ENCODE measurements around the gene RAB29.
A peak's percentile ranks its signal among the peaks of the same experiment; 100 is the strongest.
"Not testable (repeated sequence)": the region's sequence is repeated elsewhere in the genome, so short reads cannot be mapped to it uniquely, and the experiment has no call there.

RAB29 gene, protein sequence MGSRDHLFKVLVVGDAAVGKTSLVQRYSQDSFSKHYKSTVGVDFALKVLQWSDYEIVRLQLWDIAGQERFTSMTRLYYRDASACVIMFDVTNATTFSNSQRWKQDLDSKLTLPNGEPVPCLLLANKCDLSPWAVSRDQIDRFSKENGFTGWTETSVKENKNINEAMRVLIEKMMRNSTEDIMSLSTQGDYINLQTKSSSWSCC

DNA sequence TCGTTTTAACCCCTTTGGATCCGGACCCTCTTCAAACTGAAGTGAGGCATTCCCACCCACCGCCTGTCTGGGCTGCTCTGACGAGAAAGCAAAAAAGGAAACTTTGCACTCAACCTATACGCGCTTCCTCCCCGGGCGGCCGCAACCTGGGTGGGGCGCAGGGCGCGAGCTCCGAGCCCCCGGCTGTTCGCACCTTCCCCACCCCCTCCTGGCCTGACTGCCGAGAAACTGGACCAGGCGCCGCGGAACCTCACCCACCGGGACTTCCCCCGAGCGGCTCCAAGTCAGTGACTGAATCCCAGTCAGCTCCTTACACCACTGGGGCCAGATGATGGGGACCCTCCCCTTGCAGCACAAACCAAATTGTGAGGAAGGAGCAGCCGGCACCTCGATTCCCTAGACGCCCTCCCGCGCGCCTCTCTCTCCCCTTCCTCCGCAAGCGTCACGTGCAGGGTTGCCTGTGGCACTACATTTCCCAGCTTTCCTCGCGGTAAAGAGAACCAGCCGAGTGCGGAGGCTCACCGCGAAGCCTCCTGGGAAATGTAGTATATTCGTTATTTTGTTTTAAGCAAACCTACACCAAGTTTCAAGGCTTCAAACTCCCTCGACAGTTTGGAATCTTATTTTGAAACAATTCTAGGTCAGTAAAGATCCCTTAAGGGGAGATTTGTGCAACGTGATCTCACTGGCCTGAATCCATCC, at the start of gene RAB29:
RAB29 (minus strand) TSS at position 468 of the 702 bp plus-strand sequence. CDS start 526 bp downstream, outside the sequence.
- peak; percentile 53 for DNase-seq

DNA sequence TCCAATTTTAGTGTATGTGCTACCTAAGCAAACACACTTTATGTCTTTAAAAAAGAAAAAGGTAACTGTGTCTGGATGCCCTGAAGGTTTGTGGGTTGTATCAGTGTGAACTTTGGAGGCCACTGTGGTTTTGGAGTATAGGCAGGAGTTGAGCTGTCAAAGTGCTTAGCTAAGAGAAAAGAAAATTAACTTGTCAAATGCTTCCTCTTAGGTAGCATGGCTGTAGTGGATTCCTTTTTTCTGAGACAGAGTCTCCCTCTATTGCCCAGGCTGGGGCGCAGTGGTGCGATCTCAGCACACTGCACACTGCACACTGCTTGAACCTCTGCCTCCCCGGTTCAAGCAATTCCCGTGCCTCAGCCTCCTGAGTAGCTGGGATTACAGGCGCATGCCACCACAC, 48.9 kb upstream of the RAB29 start:
- no peak for DNase-seq

DNA sequence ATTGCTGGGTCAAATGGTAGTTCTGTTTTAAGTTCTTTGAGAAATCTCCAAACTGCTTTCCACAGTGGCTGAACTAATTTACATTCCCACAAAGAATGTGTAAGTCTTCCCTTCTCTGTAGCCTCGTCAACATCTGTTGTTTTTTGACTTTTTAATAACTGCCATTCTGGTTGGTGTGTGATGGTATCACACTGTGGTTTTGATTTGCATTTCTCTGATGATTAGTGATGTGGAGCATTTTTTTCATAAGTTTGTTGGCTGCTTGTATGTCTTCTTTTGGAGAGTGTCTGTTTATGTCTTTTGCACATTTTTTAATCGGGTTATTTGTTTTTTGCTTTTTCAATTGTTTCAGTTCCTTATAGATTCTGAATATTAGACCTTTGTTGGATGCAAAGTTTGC, 48.0 kb upstream of the RAB29 start:
- not testable (repeated sequence) for DNase-seq

DNA sequence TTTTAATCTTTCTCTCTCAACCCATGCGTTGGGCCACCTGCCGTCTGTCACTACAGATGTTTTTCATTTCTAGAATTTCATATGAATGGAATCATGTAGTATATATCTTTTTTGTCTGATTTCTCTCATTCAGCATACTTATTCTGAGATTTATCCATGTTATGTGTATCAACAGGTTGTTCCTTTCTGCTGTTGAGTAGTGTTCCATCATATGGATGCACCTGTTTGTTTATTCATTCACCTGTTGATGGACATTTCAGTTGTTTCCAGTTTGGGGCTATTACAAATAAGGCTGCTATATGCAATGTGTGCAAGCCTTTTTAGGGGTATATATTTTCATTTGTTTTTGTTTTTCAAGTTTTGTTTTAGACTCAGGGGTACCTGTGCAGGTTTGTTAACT, 47.1 kb upstream of the RAB29 start:
- no peak for DNase-seq

DNA sequence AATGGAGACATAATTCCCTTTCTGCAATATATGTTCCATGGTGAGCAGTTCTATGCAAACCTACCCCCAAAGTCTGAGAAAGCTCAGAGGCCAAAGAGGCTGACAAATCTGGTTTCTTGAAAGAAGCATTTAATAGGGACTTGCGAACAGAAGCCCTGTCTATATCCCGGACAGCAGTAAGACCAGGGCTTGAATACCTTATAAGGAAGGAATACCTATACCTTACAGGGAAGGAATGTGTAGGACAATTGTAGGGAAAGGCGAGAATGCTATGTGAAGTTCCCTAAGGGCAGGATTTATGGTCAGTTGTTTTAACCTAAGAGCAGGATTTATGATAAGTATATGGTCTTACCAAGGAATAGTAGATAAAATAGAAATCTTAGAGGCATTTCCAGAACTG, 42.7 kb upstream of the RAB29 start:
- no peak for DNase-seq

DNA sequence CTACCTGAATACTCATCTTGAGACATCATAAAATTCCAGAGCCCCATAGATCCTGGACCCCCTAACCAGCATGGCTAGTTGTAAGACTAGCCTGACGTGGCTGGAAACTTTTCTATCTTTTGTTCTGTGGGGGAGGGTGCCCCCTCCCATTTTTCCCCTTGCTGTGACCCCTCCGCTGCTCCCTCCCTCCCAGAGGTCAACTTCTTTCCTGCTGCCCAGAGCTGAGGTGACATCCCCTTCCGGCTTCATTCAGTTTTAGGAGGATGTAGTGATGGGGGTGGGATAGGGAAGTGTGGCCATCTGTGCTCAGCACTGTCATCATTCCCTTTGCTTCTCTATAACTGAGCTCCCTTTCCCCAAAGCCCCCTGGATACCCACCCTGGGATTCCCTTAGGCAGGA, 42.1 kb upstream of the RAB29 start:
- no peak for DNase-seq

DNA sequence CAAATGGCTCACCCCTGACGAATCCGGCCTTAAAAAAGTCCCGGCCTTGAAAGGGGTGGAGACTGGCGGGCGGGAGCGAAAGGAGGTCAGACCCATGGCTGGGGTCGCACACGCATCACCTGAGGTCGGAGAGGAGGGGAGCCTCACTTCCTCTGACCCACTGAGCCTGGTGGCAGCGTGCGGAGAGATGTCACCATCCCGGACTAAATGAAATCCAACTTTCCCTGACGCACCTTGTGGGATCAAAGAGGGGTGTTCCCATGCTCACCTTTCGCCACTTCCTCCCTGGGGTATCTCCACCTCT, 38.4 kb upstream of the RAB29 start:
- no peak for DNase-seq

DNA sequence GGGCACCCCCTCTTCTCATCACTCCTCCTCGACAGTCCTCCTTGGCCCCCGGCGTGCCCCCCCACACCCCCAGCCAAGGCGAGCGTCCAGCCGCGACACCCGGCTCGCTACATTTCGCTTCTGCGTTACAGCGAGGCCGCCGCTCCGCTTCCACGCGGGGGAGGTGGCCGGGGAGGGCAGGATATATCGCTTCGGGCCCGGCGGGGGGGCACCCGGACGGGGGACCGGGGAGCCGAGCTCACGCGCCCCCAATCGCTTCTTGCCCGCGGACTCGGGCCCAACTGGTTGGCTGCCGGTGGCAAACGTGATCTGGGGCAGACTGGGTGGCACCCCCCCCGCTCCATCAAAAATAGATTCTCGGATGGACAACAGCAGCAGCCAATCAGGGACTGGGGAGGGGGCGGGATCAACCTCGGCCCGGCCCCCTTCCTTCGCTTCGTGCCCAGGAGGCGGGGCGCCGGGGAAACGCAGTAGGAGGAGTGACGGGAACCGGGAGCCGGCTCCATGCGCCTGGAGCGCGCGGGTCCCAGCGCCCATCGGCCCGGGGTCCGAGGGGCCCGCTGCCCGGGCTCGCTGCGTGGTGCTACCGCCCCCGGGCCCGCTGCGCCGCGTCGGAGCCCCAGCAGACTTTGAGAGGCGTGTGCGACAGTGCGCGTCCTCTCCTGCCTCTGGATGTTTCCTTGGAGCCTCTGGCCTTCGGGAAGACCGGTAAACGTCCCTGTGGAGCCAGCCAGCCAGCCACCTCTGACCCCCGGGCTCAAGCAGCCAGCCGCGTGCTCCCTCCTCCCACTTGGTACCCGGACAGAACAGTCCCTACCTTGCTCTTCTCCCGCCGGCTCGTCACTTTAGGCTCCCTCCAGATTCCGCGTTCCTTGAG, 37.8 kb upstream of the RAB29 start, which contains the start of gene SLC41A1:
SLC41A1 (minus strand) TSS at position 321 of the 877 bp plus-strand sequence. CDS start 2,757 bp downstream, outside the sequence.
- peak; percentile 85 for DNase-seq

DNA sequence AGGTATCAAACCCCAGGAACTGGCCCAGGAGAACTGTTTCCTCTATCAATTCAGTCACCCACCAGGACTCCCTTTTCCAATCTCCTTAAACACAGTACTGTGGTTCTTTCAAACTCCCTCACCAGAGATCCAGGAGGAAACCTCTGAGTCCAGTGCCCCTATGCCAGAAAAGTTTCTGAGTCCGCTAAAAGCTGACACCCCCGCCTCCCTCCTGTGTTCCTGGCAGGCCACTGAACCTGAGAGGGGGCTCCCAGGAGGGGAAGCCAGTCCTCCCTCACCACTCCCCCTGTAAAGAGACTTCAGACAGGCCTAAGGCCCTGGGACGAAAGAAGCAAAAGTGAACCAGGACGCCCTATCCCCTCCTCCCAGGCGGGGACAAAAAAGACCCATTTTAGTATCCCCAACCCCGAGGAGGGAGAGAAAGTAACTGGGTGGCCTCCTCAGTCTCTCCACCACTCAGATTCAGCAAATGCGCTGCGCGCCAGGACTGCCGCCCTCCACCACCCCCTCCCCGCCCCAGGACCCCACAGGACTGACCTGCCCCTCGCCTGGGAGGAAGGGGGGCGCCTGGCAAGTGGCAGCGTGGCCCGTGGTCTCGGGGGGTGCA, 37.1 kb upstream of the RAB29 start:
- DNase-seq: no peak

DNA sequence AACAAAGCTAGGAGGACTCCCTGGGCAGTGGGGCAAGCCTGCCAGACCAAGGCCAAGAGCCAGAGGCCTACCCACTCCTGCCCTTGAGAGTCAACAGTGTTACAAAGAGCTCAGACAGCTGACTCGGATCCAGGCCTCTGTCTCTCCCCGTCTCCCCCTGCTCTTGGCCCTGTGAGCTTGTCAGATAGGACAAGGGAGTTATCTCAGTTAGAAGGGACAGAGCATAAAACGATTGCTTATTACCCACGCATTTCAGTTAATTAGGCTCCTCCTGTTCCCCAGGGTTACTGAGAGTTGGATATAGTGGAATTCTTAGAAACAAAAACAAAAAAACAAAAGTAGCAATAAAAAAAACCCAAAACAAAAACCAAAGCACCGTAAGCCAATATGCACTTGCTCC, 36.4 kb upstream of the RAB29 start:
- no peak for DNase-seq

DNA sequence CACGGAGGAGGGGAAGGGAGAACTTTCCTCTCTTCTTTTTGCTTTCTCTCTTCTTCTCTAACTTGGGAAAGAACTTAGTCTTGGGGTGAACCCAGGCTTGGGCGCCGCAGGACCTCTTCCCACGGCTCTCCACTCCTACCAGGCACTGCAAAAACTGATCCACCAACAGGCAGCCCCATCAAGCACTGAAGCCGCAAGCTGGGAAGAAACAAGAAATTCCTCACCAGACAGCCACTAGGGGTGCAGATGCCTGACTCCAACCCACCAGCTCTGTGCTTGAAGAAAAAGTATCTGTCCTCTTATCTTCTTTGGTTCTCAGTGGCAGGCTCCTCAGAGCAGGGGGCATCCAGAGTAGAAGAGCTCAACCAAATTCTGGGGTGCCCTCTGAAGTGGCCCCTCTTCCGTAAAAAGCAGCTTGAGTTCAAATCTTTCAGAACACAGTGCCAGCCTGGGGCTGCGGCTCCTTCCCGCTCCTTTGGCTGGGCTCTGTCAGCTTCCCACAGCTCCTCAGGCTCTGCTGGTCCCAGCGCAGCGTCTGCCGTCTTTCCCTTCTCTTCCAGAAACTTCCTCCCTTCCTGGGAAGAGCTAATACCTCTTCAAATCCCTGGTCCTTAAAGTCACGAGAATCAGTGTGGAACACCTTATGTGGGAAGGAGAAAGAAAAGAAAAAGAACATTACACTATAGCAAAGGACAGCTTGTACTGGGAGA, 35.3 kb upstream of the RAB29 start:
- DNase-seq: no peak

DNA sequence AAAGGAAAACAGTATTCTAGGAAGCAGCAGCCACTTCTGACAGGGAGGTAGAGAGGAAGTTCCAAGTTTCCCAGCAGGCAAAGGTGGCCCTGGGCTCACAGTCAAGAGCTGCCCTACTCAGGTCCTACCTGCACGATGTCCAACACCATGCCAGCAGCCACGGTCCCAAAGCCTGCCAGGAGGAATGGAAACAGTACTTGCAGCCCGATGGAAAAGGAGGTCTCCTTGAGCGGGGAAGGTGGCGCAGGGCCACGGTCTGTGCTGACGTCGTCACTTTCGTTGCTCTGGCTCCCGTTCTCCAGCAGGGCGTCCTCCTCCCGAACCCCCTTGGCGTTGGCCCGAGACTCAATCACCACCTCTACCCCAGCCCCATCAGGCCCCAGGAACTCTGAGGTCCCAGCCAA, 34.7 kb upstream of the RAB29 start:
- no peak for DNase-seq

DNA sequence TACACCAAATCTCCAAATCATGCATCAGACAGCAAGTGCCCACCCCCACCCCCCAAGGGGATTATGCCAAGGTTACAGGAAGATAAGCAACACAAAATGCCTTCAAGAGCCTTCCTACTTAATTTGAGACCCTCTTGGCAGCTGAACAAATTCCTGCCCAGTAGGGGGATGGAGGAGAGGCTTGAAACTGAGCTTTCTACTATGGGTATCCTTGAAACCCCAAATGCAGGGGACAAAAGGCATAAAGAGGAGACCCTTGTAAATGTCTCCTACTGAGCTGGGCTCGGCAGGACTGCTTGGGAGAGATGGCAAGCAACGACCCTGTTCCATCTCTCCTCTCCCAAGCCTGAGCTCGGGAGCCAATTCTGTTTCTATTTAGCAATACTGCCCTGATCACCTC, 34.2 kb upstream of the RAB29 start:
- DNase-seq: no peak

DNA sequence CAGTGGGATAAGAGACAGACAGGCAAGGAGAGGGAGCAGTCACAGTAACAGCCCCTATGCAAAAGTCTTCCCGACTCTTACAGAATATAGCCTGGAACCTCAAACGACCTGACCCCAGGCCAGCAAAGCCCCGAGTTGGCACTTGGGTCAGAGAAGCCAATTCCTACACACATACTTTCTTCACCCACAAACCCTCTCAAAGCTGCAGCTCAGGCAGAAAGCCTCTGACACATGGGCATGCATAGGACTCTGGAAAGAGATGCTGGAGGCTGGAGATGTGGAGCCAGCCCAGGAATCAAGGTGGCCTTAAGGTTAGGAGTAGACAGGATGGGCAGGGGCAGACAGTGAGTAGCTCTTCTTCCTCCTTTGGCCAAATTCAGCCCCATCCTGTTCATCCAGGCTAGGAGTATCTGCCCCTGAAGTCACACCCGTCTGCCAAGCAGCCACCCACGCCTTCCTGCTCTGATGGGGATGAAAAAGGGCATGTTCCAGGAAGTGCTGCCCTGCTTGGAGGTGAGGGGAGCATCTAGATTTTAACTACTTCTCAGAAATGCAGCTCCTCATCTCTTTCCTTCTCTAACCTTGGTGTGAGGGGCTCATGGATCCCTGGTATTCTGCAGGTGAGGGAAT, 29.9 kb upstream of the RAB29 start:
- DNase-seq: no peak

DNA sequence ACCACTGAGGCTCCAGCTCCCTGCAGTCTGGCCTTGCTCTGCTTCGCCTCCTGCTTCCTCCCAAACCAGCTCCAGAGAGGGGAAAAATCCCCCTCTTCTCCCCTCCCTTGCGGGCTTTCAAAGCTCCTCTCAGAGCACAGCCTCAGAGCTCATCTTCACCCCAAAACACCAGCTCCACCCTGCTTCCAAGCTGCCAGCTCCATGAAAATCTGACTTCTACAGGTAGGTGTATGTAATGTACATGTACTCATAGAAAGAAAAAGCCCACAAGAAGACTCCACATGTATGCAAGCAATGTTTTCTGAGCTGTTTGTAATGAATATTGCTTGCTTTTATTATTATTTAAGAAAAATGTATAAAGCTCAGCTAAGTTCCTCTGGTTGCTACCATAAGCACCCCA, 29.3 kb upstream of the RAB29 start:
- DNase-seq: no peak

DNA sequence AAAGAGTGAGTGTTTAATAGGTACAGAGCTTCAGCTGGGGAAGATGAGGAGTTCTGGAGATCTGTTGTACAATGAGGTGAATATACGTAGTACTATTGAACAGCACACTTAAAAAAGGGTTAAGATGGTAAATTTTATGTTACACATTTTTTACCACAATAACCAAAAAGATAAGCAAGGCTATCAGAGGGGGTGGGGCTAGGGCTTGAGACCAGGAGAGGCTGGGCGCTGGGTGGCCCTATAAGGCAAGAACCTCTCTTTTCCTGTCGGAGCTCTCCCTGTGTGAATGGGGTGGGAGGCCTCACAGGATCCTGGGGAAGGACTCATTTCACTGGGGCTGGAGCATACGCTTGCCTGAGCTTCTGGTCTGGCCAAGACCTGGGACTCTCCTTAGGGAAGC, 28.7 kb upstream of the RAB29 start:
- no peak for DNase-seq

DNA sequence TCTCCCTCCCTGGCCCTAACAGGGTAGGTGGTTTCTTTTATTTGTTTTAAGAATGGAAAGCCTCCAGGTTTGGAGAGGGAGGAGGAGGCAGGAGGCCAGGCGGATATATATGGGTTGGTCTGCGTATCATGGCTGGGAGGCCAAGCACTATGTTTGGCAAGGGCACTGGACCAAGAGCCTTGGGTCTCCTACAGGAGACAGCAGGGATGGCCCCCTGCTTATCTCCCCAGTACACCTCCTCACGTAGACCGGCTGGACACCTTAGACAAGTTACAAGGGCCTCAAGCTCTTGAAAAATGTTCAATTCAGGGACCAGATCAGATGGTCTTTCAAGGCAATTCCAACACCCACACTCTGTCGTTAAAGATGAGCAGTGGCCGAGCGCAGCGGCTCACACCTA, 26.8 kb upstream of the RAB29 start:
- no peak for DNase-seq

DNA sequence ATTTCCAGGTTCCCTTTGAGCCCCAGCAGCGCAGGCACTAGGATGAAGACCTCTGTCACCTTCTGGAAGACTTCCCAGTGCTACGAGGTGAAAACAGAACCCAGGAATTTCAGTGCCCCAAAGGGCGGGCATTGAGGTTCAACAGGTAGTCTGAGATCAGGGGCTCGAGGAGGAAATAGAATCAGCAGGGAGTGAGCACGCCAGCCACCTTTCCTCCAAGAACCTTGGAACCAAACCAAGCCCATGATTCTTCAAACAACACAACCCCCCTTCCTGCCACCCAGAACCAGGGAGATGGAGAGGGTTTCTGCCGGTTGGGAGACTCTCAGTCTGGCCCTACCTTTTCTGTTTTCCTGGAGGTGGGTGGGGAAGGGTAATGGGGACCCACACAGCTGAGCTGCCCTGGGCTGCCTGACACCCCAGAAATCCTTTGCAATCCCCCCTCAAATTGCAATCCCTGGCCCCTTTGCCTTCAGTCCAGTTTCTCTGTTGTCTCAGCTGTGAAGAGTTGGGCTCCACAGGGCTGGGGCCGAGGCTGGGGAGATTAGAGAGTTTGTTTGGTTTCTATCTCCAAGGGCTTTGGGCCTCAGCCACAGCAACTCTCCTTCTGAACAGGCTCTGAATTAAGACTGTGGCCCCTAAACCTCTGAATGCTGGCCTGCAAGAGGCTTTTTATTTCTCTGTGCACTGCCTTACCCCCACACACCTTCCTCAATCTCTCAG, 25.9 kb upstream of the RAB29 start:
- peak; percentile 55 for DNase-seq

DNA sequence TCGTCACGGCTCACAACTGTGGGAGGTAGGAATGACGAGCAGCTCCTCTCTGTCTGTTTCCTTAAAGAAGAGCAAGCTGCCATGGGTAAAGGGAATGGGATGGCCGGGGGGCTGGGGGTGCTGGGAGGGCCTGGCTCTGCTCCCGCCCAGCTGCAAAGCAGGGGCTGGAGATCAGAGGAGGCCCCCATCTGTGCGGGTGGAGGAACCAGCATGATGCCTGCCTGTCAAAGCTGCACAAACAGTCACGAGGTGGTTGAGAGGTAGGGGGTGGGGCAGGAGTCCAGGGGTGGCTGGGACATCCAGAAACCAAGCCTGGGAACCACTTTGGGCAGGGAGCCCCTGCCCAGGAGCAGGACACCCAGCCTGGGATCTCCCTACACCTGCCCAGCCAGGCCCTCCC, 25.1 kb upstream of the RAB29 start:
- peak; percentile 16 for DNase-seq

DNA sequence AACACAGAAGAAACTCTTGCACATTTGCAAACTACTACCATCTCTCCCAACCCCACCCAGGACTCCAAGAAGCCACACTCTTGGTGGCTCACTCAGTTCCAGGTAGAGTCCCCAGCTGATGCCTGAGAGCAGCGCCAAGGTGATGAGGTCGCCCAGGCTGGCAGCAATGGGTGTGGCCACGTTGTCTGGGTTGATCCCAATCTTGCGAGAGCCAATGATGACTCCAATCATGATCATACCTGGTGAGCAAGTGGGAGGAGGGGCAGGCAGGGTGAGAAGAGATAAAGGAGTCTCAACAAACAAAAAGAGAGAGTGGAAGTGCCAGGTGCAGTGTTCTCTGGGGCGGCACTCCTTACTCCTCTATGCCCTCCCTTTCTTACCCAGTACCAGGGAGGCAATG, 23.3 kb upstream of the RAB29 start:
- no peak for DNase-seq

DNA sequence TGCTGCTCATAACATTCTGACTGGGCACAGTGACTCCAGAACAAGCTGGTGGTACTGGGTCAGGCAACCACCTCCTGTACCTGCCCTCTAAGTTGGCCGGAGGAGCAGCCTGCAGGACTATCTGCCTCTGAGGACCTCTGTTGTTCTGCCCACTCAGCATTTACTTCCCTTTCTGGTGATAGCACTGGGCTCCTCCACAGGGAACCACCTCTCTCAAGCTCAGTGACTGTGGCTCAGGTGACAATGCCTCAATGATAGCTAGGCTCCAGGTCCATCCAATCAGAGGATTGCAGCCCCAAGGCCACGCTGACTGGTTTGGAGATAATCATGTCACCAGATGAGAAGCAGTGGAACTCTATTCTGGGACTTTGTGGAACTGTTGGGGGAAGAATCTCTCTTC, 21.9 kb upstream of the RAB29 start:
- DNase-seq: no peak

Measured in COR-L47 (cell line).